DND-41 (cell line): Measurements from ENCODE around the gene OR4D6.

ENCODE experiments used
- ATAC-seq: fragments of 200-7000 bp; cut with Tn5 transposase; 3 replicates; pipeline ENCODE4 v1.9.1; 2021; ENCODE audit warnings: low read depth; ENCODE audit not compliant: insufficient read depth
- DNase-seq: peaks from one replicate; pipeline ENCODE4 v3.0.0-alpha.2; 2020
- H2AFZ ChIP-seq: 2 replicates; pipeline ENCODE4 v1.6.0; 2012; ENCODE audit warnings: low read depth, low read length
- H3K27ac ChIP-seq: 2 replicates; pipeline ENCODE4 v1.5.1; 2012; ENCODE audit warnings: low read length, inconsistent platforms
- H3K27me3 ChIP-seq: fragments of 200-600 bp; sonication (generic); 2 replicates; pipeline ENCODE4 v1.6.0; 2012; ENCODE audit warnings: low read length, mild to moderate bottlenecking, inconsistent platforms; ENCODE audit not compliant: insufficient read depth, poor library complexity
- H3K36me3 ChIP-seq: 2 replicates; pipeline ENCODE4 v1.5.1; 2012; ENCODE audit warnings: low read length, inconsistent platforms; ENCODE audit not compliant: insufficient read depth
- H3K4me1 ChIP-seq: 2 replicates; pipeline ENCODE4 v1.5.1; 2012; ENCODE audit warnings: mild to moderate bottlenecking, low read length; ENCODE audit not compliant: insufficient read depth
- H3K4me2 ChIP-seq: 2 replicates; pipeline ENCODE4 v1.6.0; 2012; ENCODE audit warnings: mild to moderate bottlenecking, moderate library complexity, low read length, inconsistent platforms; ENCODE audit not compliant: insufficient read depth
- H3K4me3 ChIP-seq, 2 experiments: fragments of 200-600 bp in 1 of 2; shearing (Covaris generic) in 1 of 2; 2 replicates each; pipeline ENCODE4 v1.5.1; 2012 to 2016; ENCODE audit warnings: inconsistent platforms in 2 of 2, low read length in 2 of 2, mild to moderate bottlenecking in 2 of 2, low read depth in 1 of 2, moderate library complexity in 1 of 2
- H3K79me2 ChIP-seq: 2 replicates; pipeline ENCODE4 v1.6.0; 2012; ENCODE audit warnings: low read length, inconsistent platforms; ENCODE audit not compliant: insufficient read depth
- H3K9ac ChIP-seq: 2 replicates; pipeline ENCODE4 v1.6.0; 2012; ENCODE audit warnings: low read depth, mild to moderate bottlenecking, inconsistent platforms, low read length, moderate library complexity
- H3K9me3 ChIP-seq: 2 replicates; pipeline ENCODE4 v1.5.1; 2012; ENCODE audit warnings: low read length, moderate library complexity, mild to moderate bottlenecking, inconsistent platforms; ENCODE audit not compliant: insufficient read depth, severe bottlenecking
- H4K20me1 ChIP-seq: 2 replicates; pipeline ENCODE4 v1.6.0; 2012; ENCODE audit warnings: low read length; ENCODE audit not compliant: insufficient read depth
- EZH2 ChIP-seq: IDR thresholded peaks from 3 replicates; pipeline ENCODE4 v1.6.1; 2012; ENCODE audit warnings: borderline replicate concordance, low read depth, mild to moderate bottlenecking, moderate library complexity, low read length, inconsistent platforms; ENCODE audit not compliant: severe bottlenecking
- TF ChIP-seq, protein P1 (sequence below): IDR thresholded peaks from 2 replicates; pipeline ENCODE4 v1.5.1; 2012; ENCODE audit warnings: borderline replicate concordance, low read length, moderate library complexity, mild to moderate bottlenecking; ENCODE audit not compliant: poor library complexity, severe bottlenecking; ENCODE audit errors: extremely low read depth

The OR4D6 gene

DNA sequence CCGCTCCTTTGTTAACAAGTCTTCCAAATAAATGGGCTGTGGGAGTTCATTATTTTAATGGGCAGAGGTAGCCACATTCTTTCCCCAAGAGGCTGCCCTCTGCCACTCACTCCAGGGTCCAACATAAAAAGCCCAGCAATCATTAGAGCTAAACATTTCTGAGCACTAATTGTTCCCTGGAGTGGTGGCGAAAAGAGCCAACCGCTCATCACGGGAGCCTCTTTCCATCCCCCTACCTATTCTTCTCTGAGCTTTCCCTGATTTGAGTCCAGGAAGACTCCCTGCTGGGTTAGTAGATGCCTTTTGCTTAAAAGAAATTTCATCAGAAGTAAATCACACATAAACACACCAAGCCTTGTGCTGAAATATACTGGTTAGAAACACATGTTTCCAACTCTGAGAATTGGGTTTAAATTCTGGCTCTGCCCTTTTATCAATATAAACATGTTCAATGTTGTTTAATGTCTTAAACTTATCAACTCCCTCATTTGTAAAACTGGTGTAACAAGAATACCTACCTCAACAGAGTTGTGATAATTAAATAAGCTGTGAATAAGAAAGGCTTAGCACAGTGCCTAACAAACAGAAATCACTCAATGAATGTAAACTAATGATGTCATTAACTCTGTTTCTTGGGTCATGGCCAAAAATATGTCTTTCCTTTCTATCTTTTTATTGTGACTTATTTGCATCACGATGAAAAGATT lies 30.2 kb upstream of the OR4D6 start, which contains the start of gene OR5A2:
Gene OR5A2 (minus strand): TSS at position 53 of the 707 bp plus-strand sequence. CDS start 3,460 bp downstream, outside the sequence.
- Histone ChIP-seq H3K4me2 (no peak within 1 kb of the TSS), H3K9ac (no peak within 1 kb of the TSS), H3K27ac (no peak within 1 kb of the TSS), H3K36me3 (no peaks in the 10 kb centered on the region), H3K9me3 (no peaks in the 10 kb centered on the region), H4K20me1 (no peaks in the 10 kb centered on the region), H3K79me2 (no peaks in the 10 kb centered on the region), H3K4me1 (no peaks in the 10 kb centered on the region), H3K27me3 (no peaks in the 10 kb centered on the region), H3K4me3 (no peak within 1 kb of the TSS), H2AFZ (no peak within 1 kb of the TSS)
- no peak for DNase-seq
- TF ChIP-seq, protein P1, sequence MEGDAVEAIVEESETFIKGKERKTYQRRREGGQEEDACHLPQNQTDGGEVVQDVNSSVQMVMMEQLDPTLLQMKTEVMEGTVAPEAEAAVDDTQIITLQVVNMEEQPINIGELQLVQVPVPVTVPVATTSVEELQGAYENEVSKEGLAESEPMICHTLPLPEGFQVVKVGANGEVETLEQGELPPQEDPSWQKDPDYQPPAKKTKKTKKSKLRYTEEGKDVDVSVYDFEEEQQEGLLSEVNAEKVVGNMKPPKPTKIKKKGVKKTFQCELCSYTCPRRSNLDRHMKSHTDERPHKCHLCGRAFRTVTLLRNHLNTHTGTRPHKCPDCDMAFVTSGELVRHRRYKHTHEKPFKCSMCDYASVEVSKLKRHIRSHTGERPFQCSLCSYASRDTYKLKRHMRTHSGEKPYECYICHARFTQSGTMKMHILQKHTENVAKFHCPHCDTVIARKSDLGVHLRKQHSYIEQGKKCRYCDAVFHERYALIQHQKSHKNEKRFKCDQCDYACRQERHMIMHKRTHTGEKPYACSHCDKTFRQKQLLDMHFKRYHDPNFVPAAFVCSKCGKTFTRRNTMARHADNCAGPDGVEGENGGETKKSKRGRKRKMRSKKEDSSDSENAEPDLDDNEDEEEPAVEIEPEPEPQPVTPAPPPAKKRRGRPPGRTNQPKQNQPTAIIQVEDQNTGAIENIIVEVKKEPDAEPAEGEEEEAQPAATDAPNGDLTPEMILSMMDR: no peak
- TF ChIP-seq EZH2: no peak
- ATAC-seq: no peak

DNA sequence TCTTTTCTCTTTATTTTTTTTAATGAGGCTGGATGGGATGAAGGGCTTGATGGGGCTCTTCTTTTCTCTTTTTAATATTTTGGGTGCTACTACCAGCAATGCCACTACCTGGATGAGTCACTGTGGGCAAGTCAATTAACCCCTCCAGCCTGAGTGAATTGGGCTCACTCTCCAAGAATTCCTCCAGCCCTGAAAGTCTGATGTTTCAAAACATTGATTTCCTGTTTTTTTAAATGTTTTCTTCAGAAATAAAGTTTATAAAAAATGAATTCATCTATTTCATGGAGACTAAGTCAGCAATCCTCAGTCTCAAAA lies 29.7 kb upstream of the OR4D6 start:
- no peaks in the 10 kb centered on the region for H3K9me3 ChIP-seq
- no peak overlapping the region for H2AFZ ChIP-seq
- H3K27ac ChIP-seq: no peak overlapping the region
- H3K79me2 ChIP-seq: no peaks in the 10 kb centered on the region
- no peak for TF ChIP-seq EZH2
- TF ChIP-seq, protein P1: no peak
- H4K20me1 ChIP-seq: no peaks in the 10 kb centered on the region
- H3K9ac ChIP-seq: no peak overlapping the region
- DNase-seq (no peak), ATAC-seq (no peak)
- H3K4me1 ChIP-seq: no peaks in the 10 kb centered on the region
- H3K27me3 ChIP-seq: no peaks in the 10 kb centered on the region
- no peak overlapping the region for H3K4me2 ChIP-seq
- H3K36me3 ChIP-seq: no peaks in the 10 kb centered on the region
- H3K4me3 ChIP-seq: no peak overlapping the region

DNA sequence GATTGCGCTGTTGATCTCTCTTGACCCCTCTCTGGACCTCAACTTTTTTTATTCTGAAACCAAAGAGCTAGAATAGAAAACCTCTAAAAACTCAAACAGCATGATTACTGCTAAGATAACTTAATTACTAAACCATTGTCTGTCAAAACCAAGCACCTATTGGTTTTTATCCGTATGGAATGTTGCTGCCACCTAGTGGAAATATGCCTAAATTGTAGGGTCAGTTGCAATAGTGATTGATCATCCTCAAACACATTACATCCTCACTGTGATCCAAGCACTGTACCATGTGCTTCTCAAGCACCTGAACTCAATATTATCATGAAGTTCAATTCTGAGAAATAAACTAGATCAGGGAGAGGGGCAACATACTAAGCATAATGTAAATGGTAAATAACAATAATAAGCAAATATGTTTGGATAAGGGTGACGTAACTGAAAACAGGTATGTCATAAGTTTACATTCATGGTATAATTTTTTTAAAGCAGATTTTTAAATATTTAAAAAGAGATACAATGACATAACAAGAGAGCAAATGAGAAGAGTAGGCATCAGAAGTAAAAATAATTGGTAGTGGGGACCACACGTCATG lies 26.7 kb upstream of the OR4D6 start:
- no peaks in the 10 kb centered on the region for H3K9me3 ChIP-seq
- H3K9ac ChIP-seq: no peak overlapping the region
- H3K36me3 ChIP-seq: no peaks in the 10 kb centered on the region
- H3K27me3 ChIP-seq: no peaks in the 10 kb centered on the region
- ATAC-seq (peak; percentile 77), DNase-seq (peak; percentile 35)
- TF ChIP-seq, protein P1: peak; percentile 89
- TF ChIP-seq EZH2: no peak
- no peaks in the 10 kb centered on the region for H3K79me2 ChIP-seq
- no peaks in the 10 kb centered on the region for H3K4me1 ChIP-seq
- H3K4me2 ChIP-seq: no peak overlapping the region
- H3K4me3 ChIP-seq: no peak overlapping the region
- no peak overlapping the region for H3K27ac ChIP-seq
- H4K20me1 ChIP-seq: no peaks in the 10 kb centered on the region
- no peak overlapping the region for H2AFZ ChIP-seq
